Ascending aorta (tissue), 2 donors: ENCODE data around the gene TSGA10IP. TPM values are rescaled to one million over a fixed set of nuclear protein-coding genes. Genes with fewer than 3 reads are reported as not detected.

Source experiments
- DNase-seq, 2 donors: peaks; one replicate each; pipeline ENCODE4 v3.0.0-alpha.2; 2019; ENCODE audit warnings: low spot score in 2 of 2
- H3K27ac ChIP-seq, 2 donors: fragments of 200-600 bp; sonication (generic); one replicate each; pipeline ENCODE4 v1.5.1; 2016 to 2017; ENCODE audit warnings: mild to moderate bottlenecking in 1 of 2
- H3K27me3 ChIP-seq: fragments of 200-600 bp; sonication (generic); one replicate; pipeline ENCODE4 v1.5.1; 2017
- H3K36me3 ChIP-seq, 2 donors: fragments of 200-600 bp; sonication (generic); one replicate each; pipeline ENCODE4 v1.5.1; 2016
- H3K4me1 ChIP-seq, 2 donors: fragments of 200-600 bp; sonication (generic); one replicate each; pipeline ENCODE4 v1.5.1; 2016 to 2017; ENCODE audit warnings: mild to moderate bottlenecking in 1 of 2
- H3K4me3 ChIP-seq, 2 donors: fragments of 200-600 bp; sonication (generic); one replicate each; pipeline ENCODE4 v1.5.1; 2016 to 2017; ENCODE audit warnings: mild to moderate bottlenecking in 1 of 2
- H3K9me3 ChIP-seq, 2 donors: fragments of 200-600 bp; sonication (generic); one replicate each; pipeline ENCODE4 v1.5.1; 2016
- intact Hi-C: fragments of 100-400 bp; cut with DNase I; formaldehyde crosslinking; loops from one replicate; pipeline ENCODE4 v1.15.1; 2023
- total RNA-seq: library from RNA; depleted of rRNA; stranded (reverse); fragments of >200 nt; gene quantifications from one replicate; pipeline ENCODE4 v1.1.0, GENCODE V29; 2016
- TF ChIP-seq, protein P1 (sequence below), 3 experiments: fragments of 200-600 bp in 2 of 3; fragments of 450-650 bp in 1 of 3; sonication (generic) in 2 of 3; IDR thresholded peaks; one replicate each; pipeline ENCODE4 v1.5.1; 2016 to 2019; ENCODE audit warnings: antibody characterized with exemption in 3 of 3, mild to moderate bottlenecking in 1 of 3, moderate library complexity in 1 of 3

TSGA10IP gene
- total RNA-seq, 1 donor from 2014 or later, result not detected

- Histone ChIP-seq H3K9me3 (no peaks in the 10 kb centered on the region), H3K27ac (peak overlapping the region in 1 of 2 donors; percentile 73), H3K4me1 (peaks cover 12 to 40% of the 10 kb centered on the region in 2 donors), H3K27me3 (no peaks in the 10 kb centered on the region), H3K36me3 (peaks cover 15 to 31% of the 10 kb centered on the region in 2 donors), H3K4me3 (no peak overlapping the region)
- intact Hi-C loops, result no loop called here
- TF ChIP-seq, protein P1, sequence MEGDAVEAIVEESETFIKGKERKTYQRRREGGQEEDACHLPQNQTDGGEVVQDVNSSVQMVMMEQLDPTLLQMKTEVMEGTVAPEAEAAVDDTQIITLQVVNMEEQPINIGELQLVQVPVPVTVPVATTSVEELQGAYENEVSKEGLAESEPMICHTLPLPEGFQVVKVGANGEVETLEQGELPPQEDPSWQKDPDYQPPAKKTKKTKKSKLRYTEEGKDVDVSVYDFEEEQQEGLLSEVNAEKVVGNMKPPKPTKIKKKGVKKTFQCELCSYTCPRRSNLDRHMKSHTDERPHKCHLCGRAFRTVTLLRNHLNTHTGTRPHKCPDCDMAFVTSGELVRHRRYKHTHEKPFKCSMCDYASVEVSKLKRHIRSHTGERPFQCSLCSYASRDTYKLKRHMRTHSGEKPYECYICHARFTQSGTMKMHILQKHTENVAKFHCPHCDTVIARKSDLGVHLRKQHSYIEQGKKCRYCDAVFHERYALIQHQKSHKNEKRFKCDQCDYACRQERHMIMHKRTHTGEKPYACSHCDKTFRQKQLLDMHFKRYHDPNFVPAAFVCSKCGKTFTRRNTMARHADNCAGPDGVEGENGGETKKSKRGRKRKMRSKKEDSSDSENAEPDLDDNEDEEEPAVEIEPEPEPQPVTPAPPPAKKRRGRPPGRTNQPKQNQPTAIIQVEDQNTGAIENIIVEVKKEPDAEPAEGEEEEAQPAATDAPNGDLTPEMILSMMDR (IDR thresholded peaks at IDR 0.05), result no peak
- no peak for DNase-seq
These were observed 62.8 kb downstream of the TSGA10IP start for GRCh38 chr11:66008095-66008467.

- Histone ChIP-seq H3K36me3 (peaks cover 15 to 30% of the 10 kb centered on the region in 2 donors), H3K4me1 (peaks cover 16 to 40% of the 10 kb centered on the region in 2 donors), H3K27ac (peak overlapping the region; percentile 1 to 73), H3K9me3 (no peaks in the 10 kb centered on the region), H3K4me3 (no peak overlapping the region), H3K27me3 (no peaks in the 10 kb centered on the region)
- TF ChIP-seq, protein P1 (IDR thresholded peaks at IDR 0.05), result no peak
- DNase-seq, result no peak
- intact Hi-C loops, result no loop called here
These were observed 63.3 kb downstream of the TSGA10IP start for GRCh38 chr11:66008468-66009101.

Other genes with a start within 250 kb of the TSGA10IP start
- 31.0 TPM for gene KAT5, start 233.2 kb upstream of the TSGA10IP start, total RNA-seq
- 155 TPM for gene RNASEH2C, start 224.7 kb upstream of the TSGA10IP start, total RNA-seq
- gene AP5B1, start 164.5 kb upstream of the TSGA10IP start, total RNA-seq, result 31.8 TPM
- gene OVOL1, start 158.4 kb upstream of the TSGA10IP start, total RNA-seq, result not detected
- not detected for gene SNX32, start 111.5 kb upstream of the TSGA10IP start, total RNA-seq
- gene CFL1, start 87.3 kb upstream of the TSGA10IP start, total RNA-seq, result 974 TPM
- 45.0 TPM for gene MUS81, start 85.0 kb upstream of the TSGA10IP start, total RNA-seq
- 92.8 TPM for gene EFEMP2, start 72.7 kb upstream of the TSGA10IP start, total RNA-seq
- not detected for gene CTSW, start 65.6 kb upstream of the TSGA10IP start, total RNA-seq
- 57.2 TPM for gene FIBP, start 57.0 kb upstream of the TSGA10IP start, total RNA-seq
- 184 TPM for gene CCDC85B, start 54.8 kb upstream of the TSGA10IP start, total RNA-seq
- 123 TPM for gene FOSL1, start 45.1 kb upstream of the TSGA10IP start, total RNA-seq
- 25.3 TPM for gene C11orf68, start 26.4 kb upstream of the TSGA10IP start, total RNA-seq
- gene DRAP1, start 26.1 kb upstream of the TSGA10IP start, total RNA-seq, result 135 TPM
- 28.4 TPM for gene SART1, start 16.3 kb downstream of the TSGA10IP start, total RNA-seq
- gene EIF1AD, start 56.7 kb downstream of the TSGA10IP start, total RNA-seq, result 15.6 TPM
- 11.7 TPM for gene BANF1, start 57.0 kb downstream of the TSGA10IP start, total RNA-seq
- gene CST6, start 66.5 kb downstream of the TSGA10IP start, total RNA-seq, result 4.4 TPM
- not detected for gene CATSPER1, start 81.0 kb downstream of the TSGA10IP start, total RNA-seq
- not detected for gene GAL3ST3, start 103.7 kb downstream of the TSGA10IP start, total RNA-seq
- 128 TPM for gene SF3B2, start 106.9 kb downstream of the TSGA10IP start, total RNA-seq
- gene PACS1, start 124.8 kb downstream of the TSGA10IP start, total RNA-seq, result 138 TPM